PC-9 (cell line): ENCODE measurements around the gene CLC. TPM values are rescaled to one million over a fixed set of nuclear protein-coding genes. Genes with fewer than 3 reads are reported as not detected.

Experiments used
- BruUV-seq: library from RNA; stranded (reverse); fragments of 400-500 nt; replicated peaks from 2 replicates; lab custom pipeline; 2021; lab: Mats Ljungman, UMichigan
- CTCF ChIA-PET: fragments of 300-600 bp; sonication (Branson Sonifier 250); formaldehyde crosslinking; loops from one replicate; lab custom pipeline; 2022; ENCODE audit warnings: antibody characterized with exemption; lab: Charles Lee
- POLR2A ChIA-PET: fragments of 300-600 bp; sonication (Branson Sonifier 250); formaldehyde crosslinking; loops from one replicate; lab custom pipeline; 2022; ENCODE audit warnings: antibody characterized with exemption; ENCODE audit not compliant: unreplicated experiment; lab: Charles Lee
- DNase-seq, 2 experiments: peaks; one replicate each; pipeline versions ENCODE4 v3.0.0 to v3.0.0-alpha.2; 2015 to 2022; ENCODE audit warnings: mixed read lengths in 1 of 2
- H2AFZ ChIP-seq: fragments of 200-600 bp; sonication (generic); 2 replicates; pipeline ENCODE4 v1.8.1; 2017; ENCODE audit warnings: antibody characterized with exemption
- H3F3A ChIP-seq: fragments of 200-600 bp; sonication (generic); 2 replicates; pipeline ENCODE4 v1.8.1; 2017; ENCODE audit warnings: antibody characterized with exemption, mild to moderate bottlenecking, low read depth; ENCODE audit not compliant: insufficient read depth
- H3K27ac ChIP-seq: fragments of 200-600 bp; sonication (generic); 2 replicates; pipeline ENCODE4 v1.6.1; 2016; ENCODE audit warnings: mixed run types
- H3K27me3 ChIP-seq: fragments of 200-600 bp; sonication (generic); 2 replicates; pipeline ENCODE4 v1.6.1; 2016; ENCODE audit warnings: low read depth, mixed run types; ENCODE audit not compliant: insufficient read depth
- H3K36me3 ChIP-seq: fragments of 200-600 bp; sonication (generic); 2 replicates; pipeline ENCODE4 v1.6.1; 2016; ENCODE audit warnings: low read depth, mixed run types
- H3K4me1 ChIP-seq: fragments of 200-600 bp; sonication (generic); replicated peaks from 2 replicates; pipeline ENCODE4 v1.6.1; 2016; ENCODE audit warnings: mixed run types; ENCODE audit not compliant: insufficient read depth
- H3K4me2 ChIP-seq: fragments of 200-600 bp; sonication (generic); 2 replicates; pipeline ENCODE4 v1.6.1; 2017; ENCODE audit warnings: mixed run types
- H3K4me3 ChIP-seq: fragments of 200-600 bp; sonication (generic); 2 replicates; pipeline ENCODE4 v1.6.1; 2016; ENCODE audit warnings: mixed run types
- H3K79me2 ChIP-seq: fragments of 200-600 bp; sonication (generic); 2 replicates; pipeline ENCODE4 v1.6.1; 2017; ENCODE audit warnings: low read depth, mixed run types
- H3K9me2 ChIP-seq: fragments of 200-600 bp; sonication (generic); 2 replicates; pipeline ENCODE4 v1.8.1; 2017; ENCODE audit warnings: mild to moderate bottlenecking; ENCODE audit not compliant: insufficient read depth
- H3K9me3 ChIP-seq: fragments of 200-600 bp; sonication (generic); 2 replicates; pipeline ENCODE4 v1.8.1; 2016; ENCODE audit warnings: low read depth; ENCODE audit not compliant: insufficient read depth
- H4K20me1 ChIP-seq: fragments of 200-600 bp; sonication (generic); 2 replicates; pipeline ENCODE4 v1.8.1; 2017; ENCODE audit not compliant: insufficient read depth
- EZH2 ChIP-seq: fragments of 200-600 bp; sonication (generic); IDR thresholded peaks from 2 replicates; pipeline ENCODE4 v1.8.0; 2017; ENCODE audit warnings: antibody characterized with exemption, low read depth
- intact Hi-C: fragments of 100-400 bp; cut with micrococcal nuclease; formaldehyde crosslinking; loops from one replicate; pipeline ENCODE4 v1.10.0; 2022; ENCODE audit not compliant: unreplicated experiment
- total RNA-seq: library from RNA; stranded (reverse); gene quantifications from 2 replicates; pipeline ENCODE4 v1.2.3, GENCODE V29; 2021
- TF ChIP-seq, protein P1 (sequence below): fragments of 200-600 bp; sonication (generic); conservative IDR thresholded peaks from 2 replicates; pipeline ENCODE4 v1.6.1; 2017; ENCODE audit warnings: mixed run types, antibody characterized with exemption, mild to moderate bottlenecking, moderate library complexity

The CLC gene
- total RNA-seq, 1 experiment from 2014 or later = not detected

DNA sequence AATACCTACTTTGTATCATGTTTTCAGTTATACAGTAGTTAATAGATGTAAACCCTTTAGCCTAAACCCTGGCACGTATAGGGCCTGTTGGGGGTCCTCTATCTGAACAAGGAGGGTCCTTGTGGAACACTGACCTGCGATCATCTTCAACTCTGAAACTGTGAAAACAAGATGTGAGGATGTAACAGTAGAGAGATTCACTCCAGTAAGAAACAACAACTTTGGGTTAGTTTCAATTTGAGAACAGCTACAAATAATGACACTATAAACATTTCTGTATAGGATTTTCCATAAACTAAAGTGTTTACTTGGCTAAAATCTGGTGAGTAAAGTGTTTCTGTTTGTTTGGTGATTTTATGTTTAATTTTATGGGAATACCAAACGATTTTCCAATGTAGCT, 2.1 kb downstream of the CLC start:
- Histone ChIP-seq H3K27ac (no peak overlapping the region), H4K20me1 (no peaks in the 10 kb centered on the region), H3K4me3 (no peak overlapping the region), H3K4me1 (no peaks in the 10 kb centered on the region), H3K4me2 (no peak overlapping the region), H3K36me3 (no peaks in the 10 kb centered on the region), H2AFZ (no peak overlapping the region), H3K79me2 (no peaks in the 10 kb centered on the region), H3K9me2 (no peaks in the 10 kb centered on the region), H3F3A (no peaks in the 10 kb centered on the region), H3K9me3 (no peaks in the 10 kb centered on the region), H3K27me3 (peaks cover 69% of the 10 kb centered on the region)
- BruUV-seq = no TSS peak
- POLR2A ChIA-PET = no interaction called here
- DNase-seq = no peak
- intact Hi-C loops = no loop called here
- CTCF ChIA-PET = interaction anchor here (0.7 kb wide), 1 partner anchor 338 kb away, joined by 4 read pairs; no protein-coding TSS in a partner anchor
- TF ChIP-seq, protein P1, sequence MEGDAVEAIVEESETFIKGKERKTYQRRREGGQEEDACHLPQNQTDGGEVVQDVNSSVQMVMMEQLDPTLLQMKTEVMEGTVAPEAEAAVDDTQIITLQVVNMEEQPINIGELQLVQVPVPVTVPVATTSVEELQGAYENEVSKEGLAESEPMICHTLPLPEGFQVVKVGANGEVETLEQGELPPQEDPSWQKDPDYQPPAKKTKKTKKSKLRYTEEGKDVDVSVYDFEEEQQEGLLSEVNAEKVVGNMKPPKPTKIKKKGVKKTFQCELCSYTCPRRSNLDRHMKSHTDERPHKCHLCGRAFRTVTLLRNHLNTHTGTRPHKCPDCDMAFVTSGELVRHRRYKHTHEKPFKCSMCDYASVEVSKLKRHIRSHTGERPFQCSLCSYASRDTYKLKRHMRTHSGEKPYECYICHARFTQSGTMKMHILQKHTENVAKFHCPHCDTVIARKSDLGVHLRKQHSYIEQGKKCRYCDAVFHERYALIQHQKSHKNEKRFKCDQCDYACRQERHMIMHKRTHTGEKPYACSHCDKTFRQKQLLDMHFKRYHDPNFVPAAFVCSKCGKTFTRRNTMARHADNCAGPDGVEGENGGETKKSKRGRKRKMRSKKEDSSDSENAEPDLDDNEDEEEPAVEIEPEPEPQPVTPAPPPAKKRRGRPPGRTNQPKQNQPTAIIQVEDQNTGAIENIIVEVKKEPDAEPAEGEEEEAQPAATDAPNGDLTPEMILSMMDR = no peak
- TF ChIP-seq EZH2 = no peak

DNA sequence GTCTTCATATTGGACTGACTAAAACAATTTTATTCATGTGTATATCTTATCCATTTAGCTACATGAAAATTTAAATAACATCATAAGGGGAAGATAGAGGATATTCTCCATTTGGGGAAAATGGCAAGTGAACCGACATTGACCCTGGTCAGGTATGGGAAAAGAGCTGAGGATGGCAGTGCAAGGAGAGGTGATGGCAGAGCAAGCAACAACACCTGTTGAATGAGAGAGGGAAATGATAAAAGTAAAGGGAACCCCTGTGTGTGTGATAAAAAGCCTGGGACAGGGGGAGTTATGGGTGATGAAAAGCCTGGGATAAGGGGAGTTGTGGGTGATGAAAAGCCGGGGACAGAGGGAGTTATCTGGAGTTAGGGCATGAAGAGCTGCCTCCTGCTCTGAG, 4.0 kb downstream of the CLC start:
- Histone ChIP-seq H3K36me3 (no peaks in the 10 kb centered on the region), H4K20me1 (no peaks in the 10 kb centered on the region), H3K4me1 (no peaks in the 10 kb centered on the region), H2AFZ (no peak overlapping the region), H3F3A (no peaks in the 10 kb centered on the region), H3K4me3 (no peak overlapping the region), H3K79me2 (no peaks in the 10 kb centered on the region), H3K4me2 (no peak overlapping the region), H3K9me3 (no peaks in the 10 kb centered on the region), H3K27ac (no peak overlapping the region), H3K27me3 (peaks cover 72% of the 10 kb centered on the region), H3K9me2 (no peaks in the 10 kb centered on the region)
- no peak for DNase-seq
- ChIA-PET CTCF (no interaction called here), POLR2A (no interaction called here)
- no TSS peak for BruUV-seq
- intact Hi-C loops = no loop called here
- TF ChIP-seq EZH2 = no peak
- TF ChIP-seq, protein P1 = no peak

DNA sequence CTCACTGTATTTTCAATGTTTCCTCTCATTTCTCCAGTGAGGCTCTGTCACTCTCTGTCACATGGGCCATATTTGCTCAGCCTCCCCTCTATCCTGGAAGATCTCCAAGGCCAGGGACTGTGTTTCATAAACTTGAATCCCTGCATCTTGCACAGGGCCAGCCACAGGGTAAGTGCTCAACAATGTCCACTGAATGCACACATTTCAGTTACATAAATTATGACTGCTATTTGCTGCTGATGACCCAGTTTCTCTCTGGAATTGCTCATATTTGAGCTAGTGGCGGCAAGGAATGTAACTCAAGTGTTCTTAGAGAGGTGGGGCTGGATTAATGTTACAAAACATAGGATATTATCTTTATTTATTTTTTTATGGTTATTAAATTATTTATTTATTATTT, 6.1 kb downstream of the CLC start:
- H3K4me3 ChIP-seq = no peak overlapping the region
- POLR2A ChIA-PET = no interaction called here
- H3K4me1 ChIP-seq = no peaks in the 10 kb centered on the region
- no peak for TF ChIP-seq EZH2
- TF ChIP-seq, protein P1 = no peak
- DNase-seq = no peak
- intact Hi-C loops = no loop called here
- no TSS peak for BruUV-seq
- no peaks in the 10 kb centered on the region for H3K79me2 ChIP-seq
- no peaks in the 10 kb centered on the region for H3K9me2 ChIP-seq
- CTCF ChIA-PET = no interaction called here
- H3K36me3 ChIP-seq = no peaks in the 10 kb centered on the region
- no peaks in the 10 kb centered on the region for H3K9me3 ChIP-seq
- H3K4me2 ChIP-seq = no peak overlapping the region
- no peak overlapping the region for H2AFZ ChIP-seq
- H3K27me3 ChIP-seq = peaks cover 70% of the 10 kb centered on the region
- H3F3A ChIP-seq = no peaks in the 10 kb centered on the region
- H4K20me1 ChIP-seq = no peaks in the 10 kb centered on the region
- H3K27ac ChIP-seq = no peak overlapping the region
